Left lung (tissue), 10 donors: ENCODE data around the gene TMTC2. TPM values are rescaled to one million over a fixed set of nuclear protein-coding genes. Genes with fewer than 3 reads are reported as not detected.

Experiments
- ATAC-seq: fragments of 200-7000 bp; cut with Tn5 transposase; one replicate; pipeline ENCODE4 v1.9.1; 2020; ENCODE audit warnings: moderate library complexity
- DNase-seq, 4 donors: peaks; one replicate each; pipeline ENCODE4 v3.0.0-alpha.2; 2013 to 2020
- H3K27ac ChIP-seq, 2 donors: fragments of 200-600 bp; sonication (generic) in 1 of 2; one replicate each; pipeline versions ENCODE4 v1.5.0 to v1.8.0; 2020 to 2021
- H3K27me3 ChIP-seq, 2 donors: fragments of 200-600 bp; sonication (generic) in 1 of 2; one replicate each; pipeline versions ENCODE4 v1.5.0 to v1.8.0; 2020 to 2021
- H3K36me3 ChIP-seq, 2 donors: fragments of 200-600 bp; sonication (generic) in 1 of 2; one replicate each; pipeline versions ENCODE4 v1.5.0 to v1.8.0; 2020 to 2021
- H3K4me1 ChIP-seq, 2 donors: fragments of 200-600 bp; one replicate each; pipeline ENCODE4 v1.8.0; 2021
- H3K4me3 ChIP-seq, 2 donors: fragments of 200-600 bp; sonication (generic) in 1 of 2; one replicate each; pipeline versions ENCODE4 v1.5.0 to v1.8.0; 2020 to 2021; ENCODE audit warnings: mild to moderate bottlenecking in 1 of 2
- H3K9me3 ChIP-seq, 2 donors: fragments of 200-600 bp; sonication (generic) in 1 of 2; one replicate each; pipeline versions ENCODE4 v1.5.0 to v1.8.0; 2020 to 2021
- CTCF ChIP-seq, 2 donors: fragments of 200-600 bp; sonication (generic) in 1 of 2; IDR thresholded peaks; one replicate each; pipeline versions ENCODE4 v1.5.0 to v1.8.0; 2021; ENCODE audit warnings: antibody characterized with exemption in 2 of 2
- intact Hi-C, 2 donors: fragments of 100-400 bp; cut with DNase I; formaldehyde crosslinking; loops; one replicate each; pipeline versions ENCODE4 v1.11.2 to v1.14.2; 2022
- polyA plus RNA-seq, 6 donors: library from polyadenylated mRNA; unstranded; fragments of 120-200 nt; gene quantifications; one replicate each; pipeline ENCODE4 v1.2.1, GENCODE V29; 2013; ENCODE audit not compliant: insufficient read length in 6 of 6
- total RNA-seq, 2 donors: library from RNA; stranded (reverse); fragmentation: NEBNext Ultra II Directional; extraction: Animal tissue kit (Norgen Biotek cat#: 25700); gene quantifications; one replicate each; pipeline ENCODE4 v1.2.1, GENCODE V29; 2021
- donor health status: DM: no; HTN: yes; CAD: no.
- donor health status: DM: no; HTN: no; CAD: no.

Gene TMTC2
- total and polyA plus RNA-seq, 8 donors: 17.2 to 46.1 (median 39.3) TPM

- DNase-seq: no peak
- Histone ChIP-seq H3K27ac (no peak overlapping the region), H3K4me3 (no peak overlapping the region), H3K27me3 (no peaks in the 10 kb centered on the region), H3K4me1 (no peaks in the 10 kb centered on the region), H3K36me3 (no peaks in the 10 kb centered on the region), H3K9me3 (peaks cover 0 to 2% of the 10 kb centered on the region in 2 donors)
- intact Hi-C loops: no loop called here
- no peak for TF ChIP-seq CTCF (IDR thresholded peaks at IDR 0.05)
- no peak for ATAC-seq
Measured at GRCh38 chr12:83040991-83041390, 354.3 kb downstream of the TMTC2 start.

GRCh38 chr12:83042441-83043200 lies 355.9 kb downstream of the TMTC2 start:
- intact Hi-C loops: no loop called here
- Histone ChIP-seq H3K4me3 (no peak overlapping the region), H3K4me1 (no peaks in the 10 kb centered on the region), H3K9me3 (no peaks in the 10 kb centered on the region), H3K27ac (no peak overlapping the region), H3K27me3 (no peaks in the 10 kb centered on the region), H3K36me3 (no peaks in the 10 kb centered on the region)
- no peak for DNase-seq
- no peak for TF ChIP-seq CTCF (IDR thresholded peaks at IDR 0.05)
- ATAC-seq: no peak

- Histone ChIP-seq H3K27me3 (no peaks in the 10 kb centered on the region), H3K9me3 (no peaks in the 10 kb centered on the region), H3K27ac (no peak overlapping the region), H3K4me3 (no peak overlapping the region), H3K36me3 (no peaks in the 10 kb centered on the region), H3K4me1 (no peaks in the 10 kb centered on the region)
- ATAC-seq (no peak), DNase-seq (no peak)
- TF ChIP-seq CTCF (IDR thresholded peaks at IDR 0.05): no peak
- intact Hi-C loops: no loop called here
Measured at GRCh38 chr12:83044736-83045135, 358.0 kb downstream of the TMTC2 start.

- no peak overlapping the region for H3K4me3 ChIP-seq
- no peak for TF ChIP-seq CTCF (IDR thresholded peaks at IDR 0.05)
- no peaks in the 10 kb centered on the region for H3K27me3 ChIP-seq
- ATAC-seq (no peak), DNase-seq (no peak)
- no peaks in the 10 kb centered on the region for H3K36me3 ChIP-seq
- H3K27ac ChIP-seq: no peak overlapping the region
- H3K9me3 ChIP-seq: no peaks in the 10 kb centered on the region
- no peaks in the 10 kb centered on the region for H3K4me1 ChIP-seq
- intact Hi-C loops: no loop called here
Measured at GRCh38 chr12:83046019-83046418, 359.3 kb downstream of the TMTC2 start.

GRCh38 chr12:83049306-83049705 lies 362.6 kb downstream of the TMTC2 start:
- Histone ChIP-seq H3K4me3 (no peak overlapping the region), H3K27me3 (no peaks in the 10 kb centered on the region), H3K27ac (no peak overlapping the region), H3K9me3 (no peaks in the 10 kb centered on the region), H3K4me1 (no peaks in the 10 kb centered on the region), H3K36me3 (no peaks in the 10 kb centered on the region)
- no peak for ATAC-seq
- DNase-seq: no peak
- no peak for TF ChIP-seq CTCF (IDR thresholded peaks at IDR 0.05)
- intact Hi-C loops: no loop called here
